GM12878 (cell line): ENCODE measurements around the gene ALCAM. TPM values are rescaled to one million over a fixed set of nuclear protein-coding genes. Genes with fewer than 3 reads are reported as not detected.
A peak's percentile ranks its signal among the peaks of the same experiment; 100 is the strongest.

ENCODE experiments used
- ATAC-seq: fragments of 200-7000 bp; cut with Tn5 transposase; 3 replicates; pipeline ENCODE4 v1.9.1; 2020; ENCODE audit warnings: mild to moderate bottlenecking, moderate library complexity
- BruUV-seq: library from RNA; stranded (reverse); fragments of 400-500 nt; replicated peaks from 2 replicates; lab custom pipeline; 2021; lab: Mats Ljungman, UMichigan
- CTCF ChIA-PET: fragments of 300-600 bp; sonication (Branson Sonifier 250); formaldehyde crosslinking; extraction: SDS; loops from one replicate; lab custom pipeline; 2021; ENCODE audit warnings: inconsistent platforms; lab: Yijun Ruan, JAX
- POLR2A ChIA-PET: fragments of 350-600 bp; formaldehyde crosslinking; extraction: SDS; loops from one replicate; lab custom pipeline; 2021; ENCODE audit warnings: inconsistent platforms; lab: Charles Lee
- RAD21 ChIA-PET: fragments of 300-600 bp; sonication (Branson Sonifier 250); formaldehyde crosslinking; loops from one replicate; lab custom pipeline; 2023; ENCODE audit warnings: antibody characterized with exemption; ENCODE audit not compliant: unreplicated experiment; lab: Charles Lee
- SMC1A ChIA-PET: fragments of 300-600 bp; sonication (Branson Sonifier 250); formaldehyde crosslinking; loops from one replicate; lab custom pipeline; 2023; ENCODE audit not compliant: unreplicated experiment, uncharacterized antibody; lab: Charles Lee
- DNase-seq: peaks from one replicate; pipeline ENCODE4 v3.0.0-alpha.2; 2011; ENCODE audit warnings: low read depth, low spot score
- FAIRE-seq: peaks from 3 replicates; lab custom pipeline; 2011; peaks lifted over from hg19 to GRCh38; lab: Jason Lieb, UNC
- H2AFZ ChIP-seq: 2 replicates; pipeline ENCODE4 v1.6.0; 2011; ENCODE audit warnings: low read depth, low read length, control low read depth; ENCODE audit not compliant: control insufficient read depth
- H3K27ac ChIP-seq: 2 replicates; pipeline ENCODE4 v1.5.1; 2011; ENCODE audit warnings: control low read depth; ENCODE audit not compliant: control insufficient read depth, insufficient read depth
- H3K27me3 ChIP-seq, 2 experiments: replicated peaks in 1 of 2; 2 replicates each; pipeline versions ENCODE4 v1.6.0 to v1.6.1; 2011; ENCODE audit warnings: low read length in 1 of 2; ENCODE audit not compliant: control insufficient read depth in 2 of 2, insufficient read depth in 2 of 2
- H3K36me3 ChIP-seq, 2 experiments: 2 replicates each; pipeline ENCODE4 v1.5.1; 2011; ENCODE audit warnings: low read length in 1 of 2; ENCODE audit not compliant: control insufficient read depth in 2 of 2, insufficient read depth in 2 of 2
- H3K4me1 ChIP-seq: 2 replicates; pipeline ENCODE4 v1.6.1; 2011; ENCODE audit warnings: mild to moderate bottlenecking, low read length, moderate library complexity, mixed read lengths; ENCODE audit not compliant: control insufficient read depth, insufficient read depth
- H3K4me2 ChIP-seq: 2 replicates; pipeline ENCODE4 v1.6.0; 2011; ENCODE audit warnings: control low read depth; ENCODE audit not compliant: control insufficient read depth, insufficient read depth
- H3K4me3 ChIP-seq: fragments of 200-600 bp; sonication (generic); 2 replicates; pipeline ENCODE4 v1.5.1; 2016
- H3K79me2 ChIP-seq: 2 replicates; pipeline ENCODE4 v1.6.0; 2011; ENCODE audit warnings: low read length; ENCODE audit not compliant: control insufficient read depth, insufficient read depth
- H3K9ac ChIP-seq: 2 replicates; pipeline ENCODE4 v1.8.0; 2011; ENCODE audit warnings: low read length, control low read depth, mixed read lengths; ENCODE audit not compliant: control insufficient read depth, insufficient read depth
- H3K9me3 ChIP-seq: replicated peaks from 3 replicates; pipeline ENCODE4 v1.5.1; 2011; ENCODE audit warnings: mild to moderate bottlenecking, low read length; ENCODE audit not compliant: control insufficient read depth, insufficient read depth
- H4K20me1 ChIP-seq: 2 replicates; pipeline ENCODE4 v1.6.0; 2011; ENCODE audit not compliant: control insufficient read depth, insufficient read depth
- ATF2 ChIP-seq: IDR thresholded peaks from 2 replicates; pipeline ENCODE4 v1.6.1; 2012; ENCODE audit warnings: low read length, inconsistent platforms
- CBX5 ChIP-seq: sonication (generic); IDR thresholded peaks from 2 replicates; pipeline ENCODE4 v1.6.1; 2016; ENCODE audit warnings: low read depth, moderate library complexity, mild to moderate bottlenecking, inconsistent platforms
- EED ChIP-seq: sonication (generic); IDR thresholded peaks from 2 replicates; pipeline ENCODE4 v1.6.1; 2016; ENCODE audit warnings: antibody characterized with exemption, low read depth
- ESRRA ChIP-seq: IDR thresholded peaks from 2 replicates; pipeline ENCODE4 v1.6.1; 2012; ENCODE audit warnings: mild to moderate bottlenecking, low read length, improper control_type of control experiment
- FOXK2 ChIP-seq: fragments of 450-650 bp; IDR thresholded peaks from 2 replicates; pipeline ENCODE4 v1.6.1; 2017; ENCODE audit warnings: mild to moderate bottlenecking, moderate library complexity
- HDAC6 ChIP-seq: fragments of 200-600 bp; sonication (generic); IDR thresholded peaks from one replicate; pipeline ENCODE4 v1.8.0; 2017; ENCODE audit warnings: antibody characterized with exemption; ENCODE audit not compliant: unreplicated experiment
- JUND ChIP-seq: IDR thresholded peaks from 2 replicates; pipeline ENCODE4 v1.6.1; 2012; ENCODE audit warnings: low read depth, mild to moderate bottlenecking, low read length, improper control_type of control experiment, moderate library complexity
- LARP7 ChIP-seq: fragments of 450-650 bp; IDR thresholded peaks from 2 replicates; pipeline ENCODE4 v1.6.1; 2017; ENCODE audit warnings: mild to moderate bottlenecking
- MEF2A ChIP-seq: IDR thresholded peaks from 2 replicates; pipeline ENCODE4 v1.6.1; 2011; ENCODE audit warnings: low read depth, mild to moderate bottlenecking, low read length, moderate library complexity; ENCODE audit not compliant: insufficient read depth
- NBN ChIP-seq: fragments of 450-650 bp; IDR thresholded peaks from 2 replicates; pipeline ENCODE4 v1.6.1; 2016
- NFYB ChIP-seq: IDR thresholded peaks from 2 replicates; pipeline ENCODE4 v1.6.1; 2011; ENCODE audit warnings: low read depth, mild to moderate bottlenecking, low read length, improper control_type of control experiment, moderate library complexity; ENCODE audit not compliant: insufficient read depth
- NRF1 ChIP-seq: conservative IDR thresholded peaks from 2 replicates; pipeline ENCODE4 v1.6.1; 2011; ENCODE audit warnings: mild to moderate bottlenecking, low read depth, low read length, improper control_type of control experiment
- SIN3A ChIP-seq: IDR thresholded peaks from 2 replicates; pipeline ENCODE4 v1.6.1; 2012; ENCODE audit warnings: low read depth, low read length, improper control_type of control experiment
- SMC3 ChIP-seq: IDR thresholded peaks from 2 replicates; pipeline ENCODE4 v1.6.1; 2011; ENCODE audit warnings: low read length, improper control_type of control experiment, borderline replicate concordance
- USF2 ChIP-seq: IDR thresholded peaks from 2 replicates; pipeline ENCODE4 v1.6.1; 2011; ENCODE audit warnings: low read depth, low read length, improper control_type of control experiment, borderline replicate concordance
- YBX1 ChIP-seq: fragments of 450-650 bp; IDR thresholded peaks from 2 replicates; pipeline ENCODE4 v1.6.1; 2016; ENCODE audit warnings: antibody characterized with exemption
- ZBED1 ChIP-seq: IDR thresholded peaks from 2 replicates; pipeline ENCODE4 v1.6.1; 2016; ENCODE audit warnings: borderline replicate concordance
- ZNF384 ChIP-seq: IDR thresholded peaks from 2 replicates; pipeline ENCODE4 v1.6.1; 2012; ENCODE audit warnings: low read depth, mild to moderate bottlenecking, low read length, improper control_type of control experiment, borderline replicate concordance
- ZZZ3 ChIP-seq: IDR thresholded peaks from 2 replicates; pipeline ENCODE4 v1.6.1; 2011; ENCODE audit warnings: low read depth; ENCODE audit not compliant: control insufficient read depth, insufficient read length
- WGBS: methylation state at CpG from one replicate; pipeline ENCODE4 v1.1.6; 2016; ENCODE audit warnings: low lambda C conversion rate; ENCODE audit not compliant: insufficient replicate concordance, insufficient coverage; ENCODE audit errors: missing lambda C conversion rate; 5-methylcytosine and 5-hydroxymethylcytosine counted together
- in situ Hi-C: fragments of 300-500 bp; cut with MboI; formaldehyde crosslinking; loops from 9 replicates; pipeline ENCODE4 v1.14.3; 2018; ENCODE audit warnings: mixed read lengths
- intact Hi-C: fragments of 100-400 bp; cut with micrococcal nuclease; formaldehyde crosslinking; loops from one replicate; pipeline ENCODE4 v1.14.2; 2022; ENCODE audit not compliant: unreplicated experiment
- polyA plus RNA-seq, 11 experiments: library from polyadenylated mRNA; depleted of rRNA in 4 of 11; unstranded in 6 of 11; stranded (reverse) in 5 of 11; fragments of >200 nt; fragmentation: Nextera tagmentation in 4 of 11; fragmentation: Illumina TruSeq in 1 of 11; extraction: Ambion mirVana in 4 of 11; extraction: Trizol in 1 of 11; gene quantifications; 1 replicate in 1 of 11; 2 replicates in 10 of 11; pipeline versions ENCODE4 v1.2.1 to v1.2.3, GENCODE V29; 2011 to 2016; ENCODE audit warnings: inconsistent platforms in 2 of 11, missing spikeins in 2 of 11, low read depth in 1 of 11
- total RNA-seq, 4 experiments: library from RNA; depleted of rRNA in 3 of 4; stranded (reverse); fragments of >200 nt in 3 of 4; fragmentation: Illumina TruSeq in 1 of 4; extraction: Trizol in 1 of 4; gene quantifications; 2 replicates each; pipeline versions ENCODE4 v1.2.1 to v1.2.3, GENCODE V29; 2013 to 2021

ALCAM gene
- total and polyA plus RNA-seq, 10 of the 15 experiments (the other 5 are each of a cell fraction or from before 2014, with no cell fraction given), result 12.2 to 54.2 (median 32.6) TPM

- BruUV-seq, result no TSS peak
- ATAC-seq, result no peak
- no peak overlapping the region for H3K4me2 ChIP-seq
- peaks cover 11% of the 10 kb centered on the region; the same call in 2 of the 3 replicates for H3K9me3 ChIP-seq
- ChIA-PET POLR2A (no interaction called here), RAD21 (no interaction called here), SMC1A (no interaction called here), CTCF (no interaction called here)
- no peak overlapping the region for H3K27ac ChIP-seq
- no peak for TF ChIP-seq EED
- no peak for TF ChIP-seq ZBED1
- TF ChIP-seq USF2, result no peak
- TF ChIP-seq JUND, result no peak
- TF ChIP-seq SMC3, result no peak
- TF ChIP-seq YBX1, result no peak
- TF ChIP-seq ZNF384, result no peak
- no peak for TF ChIP-seq LARP7
- TF ChIP-seq NBN, result no peak
- no peak overlapping the region for H2AFZ ChIP-seq
- intact Hi-C loops, result no loop called here
- in situ Hi-C loops, result no loop called here
- no peak overlapping the region for H3K4me3 ChIP-seq
- H3K36me3 ChIP-seq, result peaks cover 0 to 5% of the 10 kb centered on the region in 2 experiments; a peak in 2 of 4 replicates
- H3K79me2 ChIP-seq, result peaks cover 2% of the 10 kb centered on the region
- no peak for DNase-seq
- 50% methylated on average over 1 of the region's 1 CpG for WGBS
- H4K20me1 ChIP-seq, result no peaks in the 10 kb centered on the region
- FAIRE-seq, result peak; percentile 66
- no peak overlapping the region for H3K9ac ChIP-seq
- no peaks in the 10 kb centered on the region for H3K27me3 ChIP-seq
- no peaks in the 10 kb centered on the region for H3K4me1 ChIP-seq
Measured at GRCh38 chr3:105399611-105400010, 32.9 kb downstream of the ALCAM start.

- no peaks in the 10 kb centered on the region for H3K4me1 ChIP-seq
- FAIRE-seq (no peak), DNase-seq (no peak), ATAC-seq (no peak)
- no peak overlapping the region for H2AFZ ChIP-seq
- no TSS peak for BruUV-seq
- H3K27ac ChIP-seq, result no peak overlapping the region
- peaks cover 8% of the 10 kb centered on the region; the same call in 2 of the 3 replicates for H3K9me3 ChIP-seq
- ChIA-PET SMC1A (no interaction called here), POLR2A (no interaction called here), RAD21 (no interaction called here), CTCF (no interaction called here)
- in situ Hi-C loops, result no loop called here
- H3K4me3 ChIP-seq, result no peak overlapping the region
- no peak overlapping the region for H3K4me2 ChIP-seq
- WGBS, result 98% methylated on average over 4 of the region's 4 CpGs
- H3K79me2 ChIP-seq, result peaks cover 2% of the 10 kb centered on the region
- intact Hi-C loops, result no loop called here
- H3K9ac ChIP-seq, result no peak overlapping the region
- H3K27me3 ChIP-seq, result no peaks in the 10 kb centered on the region
- no peaks in the 10 kb centered on the region for H4K20me1 ChIP-seq
- H3K36me3 ChIP-seq, result peaks cover 0 to 5% of the 10 kb centered on the region in 2 experiments; a peak in 2 of 4 replicates
- TF ChIP-seq CBX5 (no peak), JUND (no peak), SIN3A (no peak), NFYB (no peak), NRF1 (no peak), ATF2 (no peak), FOXK2 (no peak), HDAC6 (no peak), MEF2A (no peak), ESRRA (no peak), ZZZ3 (no peak)
Measured at GRCh38 chr3:105401254-105401653, 34.5 kb downstream of the ALCAM start.
